ENCODE results near the gene VCAM1.

DNA sequence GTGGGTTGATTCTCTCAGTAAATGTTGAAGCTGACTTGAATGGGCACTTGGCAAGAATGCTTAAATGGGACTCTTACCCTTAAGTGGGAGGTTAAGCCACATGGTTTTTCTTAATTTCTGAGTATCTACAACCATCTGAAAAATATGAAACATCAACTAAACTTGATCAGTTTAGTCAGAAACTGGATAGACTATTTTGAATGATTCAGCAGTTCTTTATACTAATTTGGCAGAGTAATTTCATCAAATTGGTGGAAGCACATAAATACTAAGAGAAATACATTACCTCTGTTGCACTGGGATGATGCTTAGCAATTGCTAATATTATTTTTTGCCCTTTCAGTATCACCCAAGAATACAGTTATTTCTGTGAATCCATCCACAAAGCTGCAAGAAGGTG lies 4.7 kb downstream of the VCAM1 start:
- TF ChIP-seq CTBP1 (IDR thresholded peaks at IDR 0.05; ENCODE audit: borderline replicate concordance) = no peak
- TF ChIP-seq HDGF (IDR thresholded peaks at IDR 0.05; ENCODE audit: borderline replicate concordance) = no peak
- TF ChIP-seq FOXK2 (IDR thresholded peaks at IDR 0.05) = no peak
- TF ChIP-seq SP1 (IDR thresholded peaks at IDR 0.05) = no peak
- TF ChIP-seq PKNOX1 (IDR thresholded peaks at IDR 0.05) = no peak
- no peak for TF ChIP-seq TARDBP (IDR thresholded peaks at IDR 0.05)
- TF ChIP-seq FOXA1 (IDR thresholded peaks at IDR 0.05) = no peak
- no peak for TF ChIP-seq SUZ12 (IDR thresholded peaks at IDR 0.05)
